GM23338 (cell line): ENCODE results near the gene KRTCAP3. TPM values are rescaled to one million over a fixed set of nuclear protein-coding genes. Genes with fewer than 3 reads are reported as not detected.

Source experiments
- ATAC-seq: fragments of 200-7000 bp; cut with Tn5 transposase; 3 replicates; pipeline ENCODE4 v1.9.1; 2020
- DNase-seq: peaks from one replicate; pipeline ENCODE4 v3.0.0-alpha.2; 2015; ENCODE audit warnings: low spot score
- H2AFZ ChIP-seq: fragments of 200-600 bp; sonication (generic); 2 replicates; pipeline ENCODE4 v1.8.0; 2016; ENCODE audit warnings: antibody characterized with exemption, mild to moderate bottlenecking, moderate library complexity
- H3F3A ChIP-seq: fragments of 200-600 bp; sonication (generic); replicated peaks from 2 replicates; pipeline ENCODE4 v1.8.0; 2017; ENCODE audit warnings: antibody characterized with exemption, mixed run types, low read depth
- H3K27ac ChIP-seq: fragments of 200-600 bp; sonication (generic); 2 replicates; pipeline ENCODE4 v1.6.1; 2016; ENCODE audit warnings: low read depth
- H3K27me3 ChIP-seq: fragments of 200-600 bp; sonication (generic); 2 replicates; pipeline ENCODE4 v1.8.0; 2016; ENCODE audit warnings: mild to moderate bottlenecking, mixed run types, moderate library complexity; ENCODE audit not compliant: insufficient read depth
- H3K36me3 ChIP-seq: fragments of 200-600 bp; sonication (generic); 2 replicates; pipeline ENCODE4 v1.8.0; 2016; ENCODE audit warnings: mild to moderate bottlenecking; ENCODE audit not compliant: insufficient read depth
- H3K4me1 ChIP-seq: fragments of 200-600 bp; sonication (generic); 2 replicates; pipeline ENCODE4 v1.8.0; 2016; ENCODE audit warnings: mild to moderate bottlenecking, moderate library complexity; ENCODE audit not compliant: insufficient read depth
- H3K4me2 ChIP-seq: fragments of 200-600 bp; sonication (generic); 2 replicates; pipeline ENCODE4 v1.7.1; 2017; ENCODE audit warnings: mixed run types
- H3K4me3 ChIP-seq: fragments of 200-600 bp; sonication (generic); 2 replicates; pipeline ENCODE4 v1.6.1; 2016; ENCODE audit warnings: mixed run types
- H3K79me2 ChIP-seq: fragments of 200-600 bp; sonication (generic); replicated peaks from 2 replicates; pipeline ENCODE4 v1.8.0; 2017; ENCODE audit warnings: mild to moderate bottlenecking; ENCODE audit not compliant: insufficient read depth
- H3K9me2 ChIP-seq: fragments of 200-600 bp; sonication (generic); 2 replicates; pipeline ENCODE4 v1.8.0; 2017; ENCODE audit not compliant: insufficient read depth
- H4K20me1 ChIP-seq: fragments of 200-600 bp; sonication (generic); replicated peaks from 2 replicates; pipeline ENCODE4 v1.8.0; 2017; ENCODE audit warnings: mild to moderate bottlenecking; ENCODE audit not compliant: insufficient read depth
- H3K27ac Mint-ChIP-seq: 2 replicates; pipeline ENCODE4 v1.8.0; 2020; ENCODE audit warnings: inconsistent platforms, mild to moderate bottlenecking, moderate library complexity, mixed read lengths
- H3K27me3 Mint-ChIP-seq: 3 replicates; pipeline ENCODE4 v1.8.0; 2022; ENCODE audit warnings: low read depth, mild to moderate bottlenecking, moderate library complexity, mixed read lengths, inconsistent platforms; ENCODE audit not compliant: insufficient read depth, poor library complexity
- H3K36me3 Mint-ChIP-seq: 3 replicates; pipeline ENCODE4 v1.8.0; 2021; ENCODE audit warnings: low read depth, mild to moderate bottlenecking, inconsistent platforms, moderate library complexity, mixed read lengths
- H3K4me1 Mint-ChIP-seq: 3 replicates; pipeline ENCODE4 v1.8.0; 2020; ENCODE audit warnings: mild to moderate bottlenecking, inconsistent platforms, mixed read lengths
- H3K4me3 Mint-ChIP-seq: 3 replicates; pipeline ENCODE4 v1.8.0; 2021; ENCODE audit warnings: moderate library complexity, mild to moderate bottlenecking, inconsistent platforms, mixed read lengths
- H3K9me3 Mint-ChIP-seq: 3 replicates; pipeline ENCODE4 v1.8.0; 2020; ENCODE audit warnings: moderate library complexity, mild to moderate bottlenecking, inconsistent platforms, mixed read lengths
- CTCF ChIP-seq, 2 experiments: fragments of 200-600 bp in 1 of 2; sonication (generic) in 1 of 2; conservative IDR thresholded peaks; 2 replicates each; pipeline versions ENCODE4 v1.5.1 to v1.6.1; 2016 to 2017; ENCODE audit warnings: antibody characterized with exemption in 2 of 2, low read depth in 2 of 2, mild to moderate bottlenecking in 2 of 2, moderate library complexity in 1 of 2
- ETS1 ChIP-seq: IDR thresholded peaks from 2 replicates; pipeline ENCODE4 v1.6.1; 2016; ENCODE audit warnings: antibody characterized with exemption
- EZH2 ChIP-seq: fragments of 200-600 bp; sonication (generic); IDR thresholded peaks from one replicate; pipeline ENCODE4 v1.8.0; 2017; ENCODE audit warnings: antibody characterized with exemption, mild to moderate bottlenecking, low read depth; ENCODE audit not compliant: unreplicated experiment
- EZH2phosphoT487 ChIP-seq: fragments of 200-600 bp; sonication (generic); IDR thresholded peaks from one replicate; pipeline ENCODE4 v1.8.1; 2018; ENCODE audit warnings: antibody characterized with exemption; ENCODE audit not compliant: unreplicated experiment
- JUNB ChIP-seq: IDR thresholded peaks from one replicate; pipeline ENCODE4 v1.6.1; 2016; ENCODE audit warnings: antibody characterized with exemption; ENCODE audit not compliant: unreplicated experiment
- NANOG ChIP-seq: IDR thresholded peaks from 2 replicates; pipeline ENCODE4 v1.6.1; 2016; ENCODE audit warnings: antibody characterized with exemption, borderline replicate concordance
- POLR2AphosphoS5 ChIP-seq: IDR thresholded peaks from 2 replicates; pipeline ENCODE4 v1.6.1; 2016; ENCODE audit warnings: antibody characterized with exemption, low read depth
- REST ChIP-seq: IDR thresholded peaks from one replicate; pipeline ENCODE4 v1.6.1; 2018; ENCODE audit warnings: antibody characterized with exemption; ENCODE audit not compliant: unreplicated experiment
- ZNF114 ChIP-seq: fragments of 250-450 bp; sonication (Bioruptor Pico); IDR thresholded peaks from 2 replicates; pipeline ENCODE4 v1.5.0; 2020; ENCODE audit warnings: mild to moderate bottlenecking, moderate library complexity
- ZNF331 ChIP-seq: fragments of 250-450 bp; sonication (Bioruptor Pico); IDR thresholded peaks from 2 replicates; pipeline ENCODE4 v1.5.0; 2020; ENCODE audit warnings: low read depth, mild to moderate bottlenecking, moderate library complexity
- polyA plus RNA-seq: library from polyadenylated mRNA; unstranded; fragments of >200 nt; fragmentation: Nextera tagmentation; extraction: Ambion mirVana; gene quantifications from 2 replicates; pipeline ENCODE4 v1.2.1, GENCODE V29; 2016
- total RNA-seq: library from RNA; depleted of rRNA; stranded (reverse); fragments of >200 nt; shearing (Covaris generic); gene quantifications from 2 replicates; pipeline ENCODE4 v1.2.3, GENCODE V29; 2014

The KRTCAP3 gene
- total and polyA plus RNA-seq, 2 experiments from 2014 or later: 15.8 to 52.4 TPM

- TF ChIP-seq REST: no peak
- no peak for TF ChIP-seq EZH2
- TF ChIP-seq EZH2phosphoT487: no peak
- no peak for TF ChIP-seq JUNB
- no peak for TF ChIP-seq NANOG
Measured at GRCh38 chr2:27412419-27413152, 29.6 kb upstream of the KRTCAP3 start (continued).

GRCh38 chr2:27416151-27416550 lies 26.0 kb upstream of the KRTCAP3 start:
- H3K4me3 ChIP-seq: no peak overlapping the region
- H3K4me1 ChIP-seq: no peaks in the 10 kb centered on the region
- H3K4me2 ChIP-seq: no peak overlapping the region
- peaks cover 3% of the 10 kb centered on the region for H3K27me3 Mint-ChIP-seq
- no peaks in the 10 kb centered on the region for H3K36me3 ChIP-seq
- peaks cover 2% of the 10 kb centered on the region; the same call in 1 of the 2 replicates for H3K9me2 ChIP-seq
- H2AFZ ChIP-seq: no peak overlapping the region
- ATAC-seq (no peak), DNase-seq (no peak)
- H3K36me3 Mint-ChIP-seq: no peaks in the 10 kb centered on the region
- H3F3A ChIP-seq: no peaks in the 10 kb centered on the region
- H3K9me3 Mint-ChIP-seq: no peaks in the 10 kb centered on the region
- H3K4me3 Mint-ChIP-seq: no peak overlapping the region
- no peak overlapping the region for H3K27ac Mint-ChIP-seq
- H3K4me1 Mint-ChIP-seq: no peaks in the 10 kb centered on the region
- TF ChIP-seq JUNB (no peak), ZNF331 (CRISPR knock-in tag) (no peak), EZH2phosphoT487 (no peak), REST (no peak), NANOG (no peak), EZH2 (no peak), CTCF (conservative IDR thresholded peaks at IDR 0.05; ENCODE audit: low read depth in 2 of 2) (no peak), POLR2AphosphoS5 (no peak), ETS1 (no peak), ZNF114 (no peak)
- H3K79me2 ChIP-seq: no peaks in the 10 kb centered on the region
- H3K27ac ChIP-seq: no peak overlapping the region
- H4K20me1 ChIP-seq: no peaks in the 10 kb centered on the region
- H3K27me3 ChIP-seq: no peaks in the 10 kb centered on the region
